Measurements from ENCODE around the gene KRT5. TPM values are rescaled to one million over a fixed set of nuclear protein-coding genes. Genes with fewer than 3 reads are reported as not detected.
A peak's percentile ranks its signal among the peaks of the same experiment; 100 is the strongest.
"Not testable (repeated sequence)": the region's sequence is repeated elsewhere in the genome, so short reads cannot be mapped to it uniquely, and the experiment has no call there.

Gene KRT5
- total and polyA plus RNA-seq, 8 donors = 0.30 to 9.8 (median 0.37) TPM; not detected in 1

- no peak for DNase-seq
- H3K36me3 ChIP-seq = no peaks in the 10 kb centered on the region
- peaks cover 0 to 6% of the 10 kb centered on the region in 2 donors for H3K9me3 ChIP-seq
- TF ChIP-seq, protein P1, sequence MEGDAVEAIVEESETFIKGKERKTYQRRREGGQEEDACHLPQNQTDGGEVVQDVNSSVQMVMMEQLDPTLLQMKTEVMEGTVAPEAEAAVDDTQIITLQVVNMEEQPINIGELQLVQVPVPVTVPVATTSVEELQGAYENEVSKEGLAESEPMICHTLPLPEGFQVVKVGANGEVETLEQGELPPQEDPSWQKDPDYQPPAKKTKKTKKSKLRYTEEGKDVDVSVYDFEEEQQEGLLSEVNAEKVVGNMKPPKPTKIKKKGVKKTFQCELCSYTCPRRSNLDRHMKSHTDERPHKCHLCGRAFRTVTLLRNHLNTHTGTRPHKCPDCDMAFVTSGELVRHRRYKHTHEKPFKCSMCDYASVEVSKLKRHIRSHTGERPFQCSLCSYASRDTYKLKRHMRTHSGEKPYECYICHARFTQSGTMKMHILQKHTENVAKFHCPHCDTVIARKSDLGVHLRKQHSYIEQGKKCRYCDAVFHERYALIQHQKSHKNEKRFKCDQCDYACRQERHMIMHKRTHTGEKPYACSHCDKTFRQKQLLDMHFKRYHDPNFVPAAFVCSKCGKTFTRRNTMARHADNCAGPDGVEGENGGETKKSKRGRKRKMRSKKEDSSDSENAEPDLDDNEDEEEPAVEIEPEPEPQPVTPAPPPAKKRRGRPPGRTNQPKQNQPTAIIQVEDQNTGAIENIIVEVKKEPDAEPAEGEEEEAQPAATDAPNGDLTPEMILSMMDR (IDR thresholded peaks at IDR 0.05) = no peak
- intact Hi-C loops (cut with DNase I) = no loop called here
- no peak overlapping the region for H3K27ac ChIP-seq
- H3K4me1 ChIP-seq = no peaks in the 10 kb centered on the region
- ATAC-seq = no peak
- H3K4me3 ChIP-seq = no peak overlapping the region
- H3K27me3 ChIP-seq = peaks cover 0 to 16% of the 10 kb centered on the region in 2 donors
Measured at GRCh38 chr12:52513736-52514135, 6.5 kb downstream of the KRT5 start.

GRCh38 chr12:52508211-52508610, 12.0 kb downstream of the KRT5 start:
- Histone ChIP-seq H3K4me1 (no peaks in the 10 kb centered on the region), H3K27me3 (peaks cover 0 to 54% of the 10 kb centered on the region in 2 donors), H3K4me3 (no peak overlapping the region), H3K9me3 (peaks cover 0 to 6% of the 10 kb centered on the region in 2 donors), H3K36me3 (no peaks in the 10 kb centered on the region), H3K27ac (no peak overlapping the region)
- ATAC-seq (no peak), DNase-seq (no peak)
- intact Hi-C loops (cut with DNase I) = no loop called here
- TF ChIP-seq, protein P1 (IDR thresholded peaks at IDR 0.05) = no peak

DNA sequence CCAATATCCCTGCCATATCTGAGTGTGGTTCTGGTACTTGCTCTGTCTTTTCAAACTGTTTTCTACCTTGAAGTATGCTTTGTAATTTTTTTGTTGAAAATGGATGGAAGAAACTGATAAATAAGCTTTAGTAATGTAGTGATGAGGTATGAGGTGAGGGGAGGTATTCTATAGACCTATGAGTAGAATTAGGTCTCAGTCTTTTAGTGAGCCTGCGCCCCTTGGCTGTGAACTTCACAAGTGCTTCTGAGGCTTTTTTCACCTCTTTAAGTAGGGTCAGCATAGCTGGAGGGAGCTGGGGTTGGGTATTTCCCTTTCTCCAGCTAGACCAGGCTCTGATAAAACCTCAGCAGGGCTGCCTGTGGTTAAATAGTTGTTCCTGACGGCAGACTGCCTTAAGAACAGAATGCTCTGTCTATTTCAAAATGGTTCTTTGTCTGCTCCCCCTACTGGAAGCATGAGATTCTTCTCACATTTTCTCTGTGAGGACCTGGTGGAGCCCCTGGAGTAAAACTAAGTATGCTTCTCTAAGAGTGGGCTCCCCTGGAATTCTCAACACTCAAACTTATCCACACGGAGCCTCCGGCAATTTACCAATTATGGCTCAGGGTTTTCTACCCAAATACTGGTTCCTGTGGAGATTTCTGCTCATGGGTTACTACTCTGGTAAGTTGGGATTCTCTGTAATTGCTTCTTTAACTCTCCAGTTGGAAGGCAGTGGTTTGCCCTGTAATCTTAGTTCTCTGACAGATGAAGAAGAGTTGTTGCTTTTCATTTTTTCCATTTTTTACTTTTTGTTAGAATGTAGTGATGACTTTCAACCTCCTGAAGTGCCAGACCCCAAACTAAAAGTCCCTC, 13.1 kb downstream of the KRT5 start:
- DNase-seq = peak in 2 of 4 donors; percentile 7 to 38
- no peaks in the 10 kb centered on the region for H3K36me3 ChIP-seq
- no peak overlapping the region for H3K27ac ChIP-seq
- no peak overlapping the region for H3K4me3 ChIP-seq
- peak; percentile 91 for ATAC-seq
- H3K27me3 ChIP-seq = peaks cover 0 to 49% of the 10 kb centered on the region in 2 donors
- H3K4me1 ChIP-seq = no peaks in the 10 kb centered on the region
- intact Hi-C loops (cut with DNase I) = no loop called here
- peaks cover 0 to 6% of the 10 kb centered on the region in 2 donors for H3K9me3 ChIP-seq
- TF ChIP-seq, protein P1 (IDR thresholded peaks at IDR 0.05) = peak; percentile 31 to 54

DNA sequence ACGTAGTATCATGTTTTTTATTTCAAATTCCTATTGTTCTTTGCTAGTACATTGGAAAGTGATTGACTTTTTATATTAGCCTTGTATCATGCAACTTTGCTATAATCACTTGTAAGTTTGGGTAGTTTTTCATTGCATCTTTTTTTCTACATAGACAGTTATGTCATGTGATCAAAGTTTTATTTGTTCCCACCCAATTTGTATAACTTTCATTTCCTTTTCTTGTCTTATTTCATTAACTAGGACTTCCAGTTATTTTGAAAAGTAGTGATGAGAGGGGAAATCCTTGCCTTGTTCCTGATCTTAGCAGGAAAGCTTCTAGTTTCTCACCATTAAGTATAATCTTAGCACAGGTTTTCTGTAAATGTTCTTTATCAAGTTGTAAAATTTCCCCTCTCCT, 17.3 kb downstream of the KRT5 start:
- H3K27me3 ChIP-seq = peaks cover 0 to 34% of the 10 kb centered on the region in 2 donors
- DNase-seq (no peak), ATAC-seq (no peak)
- H3K27ac ChIP-seq = no peak overlapping the region
- H3K36me3 ChIP-seq = no peaks in the 10 kb centered on the region
- TF ChIP-seq, protein P1 (IDR thresholded peaks at IDR 0.05) = no peak
- H3K4me1 ChIP-seq = no peaks in the 10 kb centered on the region
- H3K9me3 ChIP-seq = no peaks in the 10 kb centered on the region
- H3K4me3 ChIP-seq = no peak overlapping the region
- intact Hi-C loops (cut with DNase I) = no loop called here

DNA sequence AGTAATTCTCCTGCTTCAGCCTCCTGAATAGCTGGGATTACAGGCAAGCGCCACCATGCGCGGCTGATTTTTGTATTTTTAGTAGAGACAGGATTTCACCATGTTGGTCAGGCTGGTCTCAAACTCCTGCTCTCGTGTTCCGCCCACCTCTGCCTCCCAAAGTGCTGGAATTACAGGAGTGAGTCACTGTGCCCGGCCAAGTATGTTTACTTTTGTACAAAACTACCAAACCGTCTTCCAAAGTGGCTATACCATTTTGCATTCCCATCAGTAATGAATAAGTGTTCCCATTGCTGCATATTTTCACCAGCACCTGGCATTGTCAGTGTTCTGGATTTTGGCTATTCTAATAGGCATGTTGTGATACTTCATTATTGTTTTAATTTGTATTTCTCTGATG, 18.7 kb downstream of the KRT5 start:
- Histone ChIP-seq H3K27ac (no peak overlapping the region), H3K9me3 (no peaks in the 10 kb centered on the region), H3K4me3 (no peak overlapping the region), H3K4me1 (no peaks in the 10 kb centered on the region), H3K27me3 (peaks cover 0 to 27% of the 10 kb centered on the region in 2 donors), H3K36me3 (no peaks in the 10 kb centered on the region)
- TF ChIP-seq, protein P1 (IDR thresholded peaks at IDR 0.05) = no peak
- no peak for DNase-seq
- peak; percentile 10 for ATAC-seq
- intact Hi-C loops (cut with DNase I) = no loop called here

GRCh38 chr12:52500574-52500973, 19.6 kb downstream of the KRT5 start:
- H3K36me3 ChIP-seq; ATAC-seq; H3K4me3 ChIP-seq; H3K27ac ChIP-seq; intact Hi-C loops (cut with DNase I); H3K4me1 ChIP-seq; DNase-seq; H3K9me3 ChIP-seq: not testable (repeated sequence)
- peaks cover 0 to 18% of the 10 kb centered on the region in 2 donors for H3K27me3 ChIP-seq
